ENCODE measurements around the gene SS18L1.
"Not testable (repeated sequence)": the region's sequence is repeated elsewhere in the genome, so short reads cannot be mapped to it uniquely, and the experiment has no call there.

SS18L1 gene

GRCh38 chr20:62143081-62143956 lies at the start of gene SS18L1, which contains the start of gene PSMA7:
Gene SS18L1 (plus strand): TSS chr20:62143769. CDS start chr20:62143821, 52 bp downstream.
Gene PSMA7 (minus strand): TSS chr20:62143394. CDS start chr20:62143303, 91 bp downstream.
- DNase-seq (ENCODE audit: extremely low read depth in 1 of 2, low read depth in 1 of 2): peak; percentile 69 to 76

GRCh38 chr20:62096421-62097380 lies 46.9 kb upstream of the SS18L1 start:
- DNase-seq (ENCODE audit: extremely low read depth in 1 of 2, low read depth in 1 of 2): no peak

- no peak for DNase-seq (ENCODE audit: extremely low read depth in 1 of 2, low read depth in 1 of 2)
These were observed 45.6 kb upstream of the SS18L1 start for GRCh38 chr20:62097881-62098407.

GRCh38 chr20:62101078-62101477 lies 42.5 kb upstream of the SS18L1 start:
- DNase-seq (ENCODE audit: extremely low read depth in 1 of 2, low read depth in 1 of 2): no peak

- DNase-seq (ENCODE audit: extremely low read depth in 1 of 2, low read depth in 1 of 2): no peak
These were observed 39.9 kb upstream of the SS18L1 start for GRCh38 chr20:62103508-62104233.

- DNase-seq (ENCODE audit: extremely low read depth in 1 of 2, low read depth in 1 of 2): no peak
These were observed 39.3 kb upstream of the SS18L1 start for GRCh38 chr20:62104234-62104789.

- DNase-seq (ENCODE audit: extremely low read depth in 1 of 2, low read depth in 1 of 2): no peak
These were observed 38.7 kb upstream of the SS18L1 start for GRCh38 chr20:62104791-62105345.

- DNase-seq (ENCODE audit: extremely low read depth in 1 of 2, low read depth in 1 of 2): no peak
These were observed 38.0 kb upstream of the SS18L1 start for GRCh38 chr20:62105592-62105991.

- no peak for DNase-seq (ENCODE audit: extremely low read depth in 1 of 2, low read depth in 1 of 2)
These were observed 32.4 kb upstream of the SS18L1 start for GRCh38 chr20:62111148-62111547.

GRCh38 chr20:62112368-62112767 lies 31.2 kb upstream of the SS18L1 start:
- no peak for DNase-seq (ENCODE audit: extremely low read depth in 1 of 2, low read depth in 1 of 2)

- DNase-seq (ENCODE audit: extremely low read depth in 1 of 2, low read depth in 1 of 2): no peak
These were observed 28.7 kb upstream of the SS18L1 start for GRCh38 chr20:62114894-62115293.

GRCh38 chr20:62115800-62116407 lies 27.7 kb upstream of the SS18L1 start:
- DNase-seq (ENCODE audit: extremely low read depth in 1 of 2, low read depth in 1 of 2): not testable (repeated sequence)

GRCh38 chr20:62116558-62117361 lies 26.8 kb upstream of the SS18L1 start:
- no peak for DNase-seq (ENCODE audit: extremely low read depth in 1 of 2, low read depth in 1 of 2)

GRCh38 chr20:62117362-62117646 lies 26.3 kb upstream of the SS18L1 start:
- no peak for DNase-seq (ENCODE audit: extremely low read depth in 1 of 2, low read depth in 1 of 2)

- peak in 1 of 2 donors; percentile 41 for DNase-seq (ENCODE audit: extremely low read depth in 1 of 2, low read depth in 1 of 2)
These were observed 25.9 kb upstream of the SS18L1 start for GRCh38 chr20:62117658-62118057.

GRCh38 chr20:62118113-62119043 lies 25.2 kb upstream of the SS18L1 start:
- DNase-seq (ENCODE audit: extremely low read depth in 1 of 2, low read depth in 1 of 2): no peak

GRCh38 chr20:62119115-62119514 lies 24.5 kb upstream of the SS18L1 start:
- DNase-seq (ENCODE audit: extremely low read depth in 1 of 2, low read depth in 1 of 2): no peak

Data from stimulated activated CD8-positive, alpha-beta memory T cell treated with anti-CD3 and anti-CD28 coated beads, Interleukin-7, amount 100 ng/mL, for 48 hours (primary cell).